Endodermal cell (in vitro differentiated cells): ENCODE measurements around the gene SUGCT. TPM values are rescaled to one million over a fixed set of nuclear protein-coding genes. Genes with fewer than 3 reads are reported as not detected.
"Not testable (repeated sequence)": the region's sequence is repeated elsewhere in the genome, so short reads cannot be mapped to it uniquely, and the experiment has no call there.

ENCODE experiments used
- DNase-seq: peaks from one replicate; pipeline ENCODE4 v3.0.0-alpha.2; 2017
- H3K27ac ChIP-seq: 2 replicates; pipeline ENCODE4 v1.5.1; 2013; ENCODE audit warnings: mild to moderate bottlenecking, low read depth, low read length, moderate library complexity
- H3K27me3 ChIP-seq: 2 replicates; pipeline ENCODE4 v1.6.1; 2013; ENCODE audit warnings: mild to moderate bottlenecking, low read length, moderate library complexity; ENCODE audit not compliant: insufficient read depth, control insufficient read depth, poor library complexity, severe bottlenecking
- H3K36me3 ChIP-seq: 2 replicates; pipeline ENCODE4 v1.7.0; 2013; ENCODE audit warnings: mild to moderate bottlenecking, low read length, moderate library complexity; ENCODE audit not compliant: control insufficient read depth, insufficient read depth
- H3K4me1 ChIP-seq: one replicate; pipeline ENCODE4 v1.7.0; 2013; ENCODE audit warnings: low read length; ENCODE audit not compliant: control insufficient read depth, insufficient read depth
- H3K4me3 ChIP-seq: 2 replicates; pipeline ENCODE4 v1.5.1; 2013; ENCODE audit warnings: mild to moderate bottlenecking, low read length, moderate library complexity
- H3K9ac ChIP-seq: 2 replicates; pipeline ENCODE4 v1.6.1; 2013; ENCODE audit warnings: mild to moderate bottlenecking, low read length, moderate library complexity; ENCODE audit not compliant: poor library complexity, severe bottlenecking; ENCODE audit errors: extremely low read depth
- H3K9me3 ChIP-seq: 2 replicates; pipeline ENCODE4 v1.6.1; 2013; ENCODE audit warnings: mild to moderate bottlenecking, low read length, moderate library complexity; ENCODE audit not compliant: control insufficient read depth
- H3K27ac Mint-ChIP-seq: 2 replicates; pipeline ENCODE4 v1.8.0; 2020; ENCODE audit warnings: mixed read lengths
- H3K27me3 Mint-ChIP-seq: 2 replicates; pipeline ENCODE4 v1.8.0; 2021; ENCODE audit warnings: mild to moderate bottlenecking, mixed read lengths; ENCODE audit not compliant: insufficient read depth
- H3K36me3 Mint-ChIP-seq: 2 replicates; pipeline ENCODE4 v1.8.0; 2020; ENCODE audit warnings: low read depth, mixed read lengths
- H3K4me1 Mint-ChIP-seq: 2 replicates; pipeline ENCODE4 v1.8.0; 2020; ENCODE audit warnings: mixed read lengths
- H3K4me3 Mint-ChIP-seq: 2 replicates; pipeline ENCODE4 v1.8.0; 2020; ENCODE audit warnings: mild to moderate bottlenecking, moderate library complexity, mixed read lengths
- H3K9me3 Mint-ChIP-seq: 2 replicates; pipeline ENCODE4 v1.8.0; 2020; ENCODE audit warnings: mild to moderate bottlenecking, mixed read lengths
- CTCF ChIP-seq: fragments of 200-600 bp; sonication (generic); conservative IDR thresholded peaks from 2 replicates; pipeline ENCODE4 v1.5.0; 2021; ENCODE audit warnings: antibody characterized with exemption, mild to moderate bottlenecking
- WGBS, 2 experiments: methylation state at CpG; one replicate each; pipeline versions ENCODE4 v1.1.5 to v1.1.7; 2013; ENCODE audit warnings: missing lambda C conversion rate in 2 of 2, mixed read lengths in 1 of 2; ENCODE audit not compliant: insufficient coverage in 1 of 2, insufficient read length in 1 of 2; 5-methylcytosine and 5-hydroxymethylcytosine counted together
- total RNA-seq, 2 donors: library from RNA; stranded (reverse); fragmentation: NEBNext Ultra II Directional in 1 of 2; extraction: Animal tissue kit (Norgen Biotek cat#: 25700) in 1 of 2; gene quantifications; 2 replicates in 1 of 2; 3 replicates in 1 of 2; pipeline ENCODE4 v1.2.1, GENCODE V29; 2021

SUGCT gene
- total RNA-seq, 2 donors from 2014 or later, result 3.6 to 3.9 TPM

- peaks cover 18% of the 10 kb centered on the region for H3K4me1 Mint-ChIP-seq
- TF ChIP-seq CTCF, result no peak
- Histone ChIP-seq H3K4me3 (no peak overlapping the region), H3K9ac (no peak overlapping the region), H3K27ac (no peak overlapping the region), H3K4me1 (no peaks in the 10 kb centered on the region), H3K27me3 (no peaks in the 10 kb centered on the region), H3K36me3 (no peaks in the 10 kb centered on the region), H3K9me3 (no peaks in the 10 kb centered on the region)
- 76 to 89% methylated on average over 3 to 4 of the region's 4 CpGs for WGBS, 2 experiments
- H3K4me3 Mint-ChIP-seq, result no peak overlapping the region
- no peak for DNase-seq
- H3K9me3 Mint-ChIP-seq, result no peaks in the 10 kb centered on the region
- no peaks in the 10 kb centered on the region for H3K27me3 Mint-ChIP-seq
- no peaks in the 10 kb centered on the region for H3K36me3 Mint-ChIP-seq
- H3K27ac Mint-ChIP-seq, result peak overlapping the region; percentile 72
Observed at GRCh38 chr7:40244226-40244625, 109.4 kb downstream of the SUGCT start.

- Histone ChIP-seq H3K27ac (no peak overlapping the region), H3K9me3 (no peaks in the 10 kb centered on the region), H3K27me3 (no peaks in the 10 kb centered on the region), H3K4me1 (no peaks in the 10 kb centered on the region), H3K4me3 (no peak overlapping the region), H3K36me3 (no peaks in the 10 kb centered on the region), H3K9ac (no peak overlapping the region)
- no peaks in the 10 kb centered on the region for H3K27me3 Mint-ChIP-seq
- no peak for DNase-seq
- H3K4me3 Mint-ChIP-seq, result no peak overlapping the region
- 40 to 73% methylated on average over 2 to 8 of the region's 8 CpGs for WGBS, 2 experiments
- TF ChIP-seq CTCF, result no peak
- H3K27ac Mint-ChIP-seq, result no peak overlapping the region
- no peaks in the 10 kb centered on the region for H3K9me3 Mint-ChIP-seq
- no peaks in the 10 kb centered on the region for H3K36me3 Mint-ChIP-seq
- H3K4me1 Mint-ChIP-seq, result peaks cover 7% of the 10 kb centered on the region
Observed at GRCh38 chr7:40248681-40249080, 113.9 kb downstream of the SUGCT start.

GRCh38 chr7:40253444-40253843 lies 118.6 kb downstream of the SUGCT start:
- H3K36me3 ChIP-seq, H3K27me3 Mint-ChIP-seq, H3K27me3 ChIP-seq, H3K9me3 Mint-ChIP-seq, H3K9me3 ChIP-seq, H3K27ac ChIP-seq, H3K9ac ChIP-seq, H3K27ac Mint-ChIP-seq, H3K4me1 Mint-ChIP-seq, DNase-seq, H3K4me3 Mint-ChIP-seq, H3K36me3 Mint-ChIP-seq, H3K4me1 ChIP-seq, H3K4me3 ChIP-seq: not testable (repeated sequence)
- TF ChIP-seq CTCF, result peak; percentile 67
- WGBS, 2 experiments, result 95 to 96% methylated on average over 6 to 11 of the region's 11 CpGs
